DND-41 (cell line): ENCODE measurements around the gene NISCH.

Experiments
- ATAC-seq: fragments of 200-7000 bp; cut with Tn5 transposase; 3 replicates; pipeline ENCODE4 v1.9.1; 2021; ENCODE audit warnings: low read depth; ENCODE audit not compliant: insufficient read depth
- DNase-seq: peaks from one replicate; pipeline ENCODE4 v3.0.0-alpha.2; 2020
- H2AFZ ChIP-seq: 2 replicates; pipeline ENCODE4 v1.6.0; 2012; ENCODE audit warnings: low read depth, low read length
- H3K27ac ChIP-seq: 2 replicates; pipeline ENCODE4 v1.5.1; 2012; ENCODE audit warnings: low read length, inconsistent platforms
- H3K27me3 ChIP-seq: fragments of 200-600 bp; sonication (generic); 2 replicates; pipeline ENCODE4 v1.6.0; 2012; ENCODE audit warnings: low read length, mild to moderate bottlenecking, inconsistent platforms; ENCODE audit not compliant: insufficient read depth, poor library complexity
- H3K36me3 ChIP-seq: 2 replicates; pipeline ENCODE4 v1.5.1; 2012; ENCODE audit warnings: low read length, inconsistent platforms; ENCODE audit not compliant: insufficient read depth
- H3K4me1 ChIP-seq: 2 replicates; pipeline ENCODE4 v1.5.1; 2012; ENCODE audit warnings: mild to moderate bottlenecking, low read length; ENCODE audit not compliant: insufficient read depth
- H3K4me2 ChIP-seq: 2 replicates; pipeline ENCODE4 v1.6.0; 2012; ENCODE audit warnings: mild to moderate bottlenecking, moderate library complexity, low read length, inconsistent platforms; ENCODE audit not compliant: insufficient read depth
- H3K4me3 ChIP-seq, 2 experiments: fragments of 200-600 bp in 1 of 2; shearing (Covaris generic) in 1 of 2; 2 replicates each; pipeline ENCODE4 v1.5.1; 2012 to 2016; ENCODE audit warnings: inconsistent platforms in 2 of 2, low read length in 2 of 2, mild to moderate bottlenecking in 2 of 2, low read depth in 1 of 2, moderate library complexity in 1 of 2
- H3K79me2 ChIP-seq: 2 replicates; pipeline ENCODE4 v1.6.0; 2012; ENCODE audit warnings: low read length, inconsistent platforms; ENCODE audit not compliant: insufficient read depth
- H3K9ac ChIP-seq: 2 replicates; pipeline ENCODE4 v1.6.0; 2012; ENCODE audit warnings: low read depth, mild to moderate bottlenecking, inconsistent platforms, low read length, moderate library complexity
- H3K9me3 ChIP-seq: 2 replicates; pipeline ENCODE4 v1.5.1; 2012; ENCODE audit warnings: low read length, moderate library complexity, mild to moderate bottlenecking, inconsistent platforms; ENCODE audit not compliant: insufficient read depth, severe bottlenecking
- H4K20me1 ChIP-seq: 2 replicates; pipeline ENCODE4 v1.6.0; 2012; ENCODE audit warnings: low read length; ENCODE audit not compliant: insufficient read depth
- EZH2 ChIP-seq: IDR thresholded peaks from 3 replicates; pipeline ENCODE4 v1.6.1; 2012; ENCODE audit warnings: borderline replicate concordance, low read depth, mild to moderate bottlenecking, moderate library complexity, low read length, inconsistent platforms; ENCODE audit not compliant: severe bottlenecking
- TF ChIP-seq, protein P1 (sequence below): IDR thresholded peaks from 2 replicates; pipeline ENCODE4 v1.5.1; 2012; ENCODE audit warnings: borderline replicate concordance, low read length, moderate library complexity, mild to moderate bottlenecking; ENCODE audit not compliant: poor library complexity, severe bottlenecking; ENCODE audit errors: extremely low read depth

NISCH gene

DNA sequence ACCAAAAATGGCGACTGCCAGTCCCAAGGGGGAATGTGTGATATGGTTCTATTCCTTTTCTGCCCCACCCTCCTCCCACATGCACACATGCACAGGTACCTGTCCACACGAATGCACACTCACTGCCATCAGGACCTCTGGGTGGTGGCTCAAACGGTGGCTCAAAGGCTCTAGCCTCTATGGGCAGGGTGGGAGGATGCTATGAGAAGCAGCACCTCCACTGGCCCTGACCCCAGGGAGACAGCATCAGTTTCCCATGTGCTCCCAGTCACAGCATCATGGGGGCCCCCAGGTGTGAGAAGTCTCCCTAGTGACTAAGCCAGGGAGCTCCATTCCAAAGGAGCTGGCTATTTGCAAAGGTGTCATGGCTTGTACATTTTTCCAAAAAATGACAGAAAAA, 26.4 kb upstream of the NISCH start:
- no peaks in the 10 kb centered on the region for H3K79me2 ChIP-seq
- DNase-seq (no peak), ATAC-seq (no peak)
- H3K36me3 ChIP-seq = no peaks in the 10 kb centered on the region
- no peaks in the 10 kb centered on the region for H3K4me1 ChIP-seq
- no peak overlapping the region for H3K4me2 ChIP-seq
- no peak for TF ChIP-seq EZH2
- TF ChIP-seq, protein P1, sequence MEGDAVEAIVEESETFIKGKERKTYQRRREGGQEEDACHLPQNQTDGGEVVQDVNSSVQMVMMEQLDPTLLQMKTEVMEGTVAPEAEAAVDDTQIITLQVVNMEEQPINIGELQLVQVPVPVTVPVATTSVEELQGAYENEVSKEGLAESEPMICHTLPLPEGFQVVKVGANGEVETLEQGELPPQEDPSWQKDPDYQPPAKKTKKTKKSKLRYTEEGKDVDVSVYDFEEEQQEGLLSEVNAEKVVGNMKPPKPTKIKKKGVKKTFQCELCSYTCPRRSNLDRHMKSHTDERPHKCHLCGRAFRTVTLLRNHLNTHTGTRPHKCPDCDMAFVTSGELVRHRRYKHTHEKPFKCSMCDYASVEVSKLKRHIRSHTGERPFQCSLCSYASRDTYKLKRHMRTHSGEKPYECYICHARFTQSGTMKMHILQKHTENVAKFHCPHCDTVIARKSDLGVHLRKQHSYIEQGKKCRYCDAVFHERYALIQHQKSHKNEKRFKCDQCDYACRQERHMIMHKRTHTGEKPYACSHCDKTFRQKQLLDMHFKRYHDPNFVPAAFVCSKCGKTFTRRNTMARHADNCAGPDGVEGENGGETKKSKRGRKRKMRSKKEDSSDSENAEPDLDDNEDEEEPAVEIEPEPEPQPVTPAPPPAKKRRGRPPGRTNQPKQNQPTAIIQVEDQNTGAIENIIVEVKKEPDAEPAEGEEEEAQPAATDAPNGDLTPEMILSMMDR = no peak
- no peak overlapping the region for H2AFZ ChIP-seq
- no peak overlapping the region for H3K9ac ChIP-seq
- H3K9me3 ChIP-seq = no peaks in the 10 kb centered on the region
- no peak overlapping the region for H3K4me3 ChIP-seq
- H3K27me3 ChIP-seq = peaks cover 3% of the 10 kb centered on the region
- H4K20me1 ChIP-seq = no peaks in the 10 kb centered on the region
- H3K27ac ChIP-seq = no peak overlapping the region

DNA sequence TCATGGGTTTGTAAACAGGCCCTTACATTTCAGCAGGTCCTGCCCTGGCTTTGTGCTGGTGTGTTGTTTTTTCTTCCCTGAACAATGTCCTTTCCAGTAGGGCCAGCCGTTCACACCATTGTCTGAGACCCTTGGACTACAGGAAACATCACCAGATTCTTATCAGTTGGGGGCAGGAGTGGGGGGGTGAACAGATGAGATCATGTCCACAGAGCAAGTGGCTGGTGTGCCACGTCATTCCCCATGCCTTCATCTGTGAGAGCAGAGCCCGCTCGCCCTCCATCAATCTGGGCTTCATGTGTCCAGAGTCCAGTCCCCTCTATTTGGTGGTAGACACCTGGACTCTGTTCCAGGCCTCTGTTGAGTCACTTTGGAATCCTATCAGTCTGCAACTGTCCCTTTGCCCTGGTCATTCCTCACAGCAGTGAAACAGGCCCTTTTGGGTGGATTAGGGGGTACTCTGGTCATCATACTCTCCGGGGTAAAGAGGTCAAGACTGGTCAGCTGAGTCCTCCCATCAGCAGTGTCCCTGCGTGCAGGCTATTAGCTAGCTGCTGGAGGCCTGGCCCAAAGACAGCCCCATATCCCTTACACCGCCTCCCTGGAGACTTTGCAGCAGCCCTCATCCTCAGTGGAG, 25.5 kb upstream of the NISCH start:
- Histone ChIP-seq H3K27ac (no peak overlapping the region), H3K79me2 (no peaks in the 10 kb centered on the region), H3K9me3 (no peaks in the 10 kb centered on the region), H3K4me1 (no peaks in the 10 kb centered on the region), H3K4me2 (no peak overlapping the region), H3K27me3 (peaks cover 3% of the 10 kb centered on the region), H3K4me3 (no peak overlapping the region), H4K20me1 (no peaks in the 10 kb centered on the region), H2AFZ (no peak overlapping the region), H3K9ac (no peak overlapping the region), H3K36me3 (no peaks in the 10 kb centered on the region)
- DNase-seq (no peak), ATAC-seq (no peak)
- no peak for TF ChIP-seq EZH2
- TF ChIP-seq, protein P1 = no peak

DNA sequence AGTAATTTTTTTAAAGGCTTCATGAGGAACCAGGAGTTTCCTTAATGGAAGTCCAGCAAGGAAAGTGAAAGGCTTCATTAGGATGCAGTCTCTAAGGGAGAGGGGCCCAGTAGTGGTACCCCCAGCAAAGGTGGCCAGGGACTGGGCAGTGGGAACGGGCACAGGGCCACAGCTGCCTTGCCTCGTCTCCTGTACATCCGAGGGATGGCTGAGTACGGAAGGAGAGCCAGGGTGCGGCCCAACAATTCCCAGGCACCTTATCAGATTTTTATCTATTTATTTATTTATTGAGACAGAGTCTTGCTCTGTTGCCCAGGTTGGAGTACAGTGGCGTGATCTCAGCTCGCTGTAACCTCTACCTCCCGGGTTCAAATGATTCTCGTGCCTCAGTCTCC, 25.0 kb upstream of the NISCH start:
- Histone ChIP-seq H3K9me3 (no peaks in the 10 kb centered on the region), H3K9ac (no peak overlapping the region), H3K36me3 (no peaks in the 10 kb centered on the region), H3K27me3 (peaks cover 3% of the 10 kb centered on the region), H3K4me3 (no peak overlapping the region), H4K20me1 (no peaks in the 10 kb centered on the region), H3K27ac (no peak overlapping the region), H3K4me1 (no peaks in the 10 kb centered on the region), H3K79me2 (no peaks in the 10 kb centered on the region), H3K4me2 (no peak overlapping the region), H2AFZ (no peak overlapping the region)
- TF ChIP-seq EZH2 = no peak
- TF ChIP-seq, protein P1 = no peak
- no peak for DNase-seq
- no peak for ATAC-seq
